Activated gamma-delta T cell treated with Interleukin-2 at 50 U/mL for 16 hours (primary cell): ENCODE measurements around the gene CDS2.
A peak's percentile ranks its signal among the peaks of the same experiment; 100 is the strongest.

Experiments used
- DNase-seq: peaks from one replicate; pipeline ENCODE4 v3.0.0-alpha.2; 2020

Gene CDS2

GRCh38 chr20:5216663-5217062 lies 89.9 kb downstream of the CDS2 start:
- DNase-seq = no peak

DNA sequence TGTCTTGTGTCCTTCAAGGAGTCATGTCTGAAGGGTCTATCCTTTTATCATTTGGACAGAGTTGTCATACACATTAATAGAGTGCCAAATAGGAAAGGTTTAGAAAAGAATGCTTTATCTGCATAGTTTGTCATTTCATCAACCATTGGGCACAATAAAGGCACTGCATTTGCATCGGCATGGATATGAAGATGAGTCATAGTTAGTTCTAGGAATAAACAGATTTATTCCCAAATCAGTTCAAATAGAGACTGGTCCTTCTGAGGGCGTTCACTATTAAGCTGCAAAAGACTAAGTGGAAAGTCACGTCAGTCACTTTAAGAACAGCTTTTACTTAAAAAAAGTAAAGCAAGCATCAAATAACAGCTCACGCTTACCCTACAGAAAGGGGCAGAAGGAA lies 90.8 kb downstream of the CDS2 start:
- no peak for DNase-seq

- no peak for DNase-seq
Observed at GRCh38 chr20:5220321-5221060, 93.7 kb downstream of the CDS2 start.

- no peak for DNase-seq
Observed at GRCh38 chr20:5221061-5221430, 94.2 kb downstream of the CDS2 start.

- peak; percentile 46 for DNase-seq
Observed at GRCh38 chr20:5222919-5223634, 96.3 kb downstream of the CDS2 start.

GRCh38 chr20:5230544-5230943 lies 103.7 kb downstream of the CDS2 start:
- no peak for DNase-seq

DNA sequence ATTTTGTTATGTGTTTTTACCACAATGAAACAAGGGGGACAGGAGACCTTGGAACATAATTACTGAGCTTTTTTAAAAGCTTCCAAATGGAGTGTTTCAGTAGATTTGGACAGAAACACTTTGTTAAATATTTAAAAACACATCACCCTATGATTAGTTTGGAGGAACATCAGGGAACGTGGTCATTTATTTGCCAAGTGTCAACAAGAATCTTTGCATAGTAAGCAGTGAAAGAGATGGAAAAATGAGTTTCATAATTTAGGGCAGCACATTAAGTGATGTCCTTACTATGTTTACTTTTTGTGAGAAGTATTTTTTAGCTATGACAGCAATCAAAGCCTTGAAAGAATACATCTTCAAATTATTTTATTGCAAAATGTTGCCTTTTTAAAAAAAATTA lies 107.3 kb downstream of the CDS2 start:
- DNase-seq = no peak

DNA sequence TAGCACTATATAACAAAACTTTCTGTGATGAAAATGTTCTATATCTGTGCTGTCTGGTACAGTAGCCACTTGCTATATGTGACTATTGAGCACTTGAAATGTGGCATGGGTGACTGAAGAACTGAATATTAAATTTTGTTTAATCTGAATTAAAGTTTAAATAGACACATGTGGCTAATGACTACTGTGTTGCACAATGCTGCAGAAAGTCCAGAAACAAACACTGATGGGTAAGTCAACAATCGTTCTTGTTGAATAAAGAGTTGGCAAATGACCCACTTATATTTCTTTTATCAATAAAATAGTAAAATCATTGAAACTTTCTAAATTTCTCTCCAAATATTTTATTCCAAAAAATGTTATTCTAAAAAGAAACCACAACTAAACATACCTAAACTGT lies 108.2 kb downstream of the CDS2 start:
- no peak for DNase-seq
